ENCODE measurements around the gene CLASP1.

- TF ChIP-seq CTCF (IDR thresholded peaks at IDR 0.05; ENCODE audit: extremely low read depth in 1 of 2, insufficient read depth in 1 of 2, low read depth in 1 of 2, low read length in 2 of 2) (no peak), POLR2A (IDR thresholded peaks at IDR 0.05; ENCODE audit: low read depth, low read length) (no peak), POLR2AphosphoS5 (IDR thresholded peaks at IDR 0.05; ENCODE audit: insufficient read depth, low read depth, low read length) (no peak), EZH2 (IDR thresholded peaks at IDR 0.05; ENCODE audit: borderline replicate concordance, low read depth, low read length, severe bottlenecking) (no peak), GATA2 (IDR thresholded peaks at IDR 0.05; ENCODE audit: insufficient read depth, insufficient read length, low read depth, low read length) (no peak), MAX (IDR thresholded peaks at IDR 0.05; ENCODE audit: insufficient read depth, insufficient read length) (no peak), JUN (IDR thresholded peaks at IDR 0.05; ENCODE audit: borderline replicate concordance, insufficient read depth, insufficient read length, low read depth) (no peak), MYC (IDR thresholded peaks at IDR 0.05; ENCODE audit: low read depth, low read length) (no peak)
These were observed 332.3 kb downstream of the CLASP1 start for GRCh38 chr2:121316986-121317385.

Data from endothelial cell of umbilical vein (primary cell).